ENCODE results near the gene NKAIN2.

Gene NKAIN2

GRCh38 chr6:123808556-123808955, 4.9 kb downstream of the NKAIN2 start:
- no peak for DNase-seq (ENCODE audit: low read depth, low spot score)

- DNase-seq (ENCODE audit: low read depth, low spot score), result no peak
These were observed 6.5 kb downstream of the NKAIN2 start for GRCh38 chr6:123810214-123810613.

GRCh38 chr6:123810948-123811347, 7.3 kb downstream of the NKAIN2 start:
- DNase-seq (ENCODE audit: low read depth, low spot score), result no peak

- DNase-seq (ENCODE audit: low read depth, low spot score), result no peak
These were observed 7.7 kb downstream of the NKAIN2 start for GRCh38 chr6:123811378-123811777.

GRCh38 chr6:123812621-123813020, 9.0 kb downstream of the NKAIN2 start:
- DNase-seq (ENCODE audit: low read depth, low spot score), result no peak

- DNase-seq (ENCODE audit: low read depth, low spot score), result no peak
These were observed 17.4 kb downstream of the NKAIN2 start for GRCh38 chr6:123821112-123821511.

- DNase-seq (ENCODE audit: low read depth, low spot score), result no peak
These were observed 25.8 kb downstream of the NKAIN2 start for GRCh38 chr6:123829302-123829953.

- no peak for DNase-seq (ENCODE audit: low read depth, low spot score)
These were observed 26.5 kb downstream of the NKAIN2 start for GRCh38 chr6:123830120-123830519.

GRCh38 chr6:123838505-123839234, 35.0 kb downstream of the NKAIN2 start:
- no peak for DNase-seq (ENCODE audit: low read depth, low spot score)

GRCh38 chr6:123841067-123841896, 37.6 kb downstream of the NKAIN2 start:
- DNase-seq (ENCODE audit: low read depth, low spot score), result no peak

- DNase-seq (ENCODE audit: low read depth, low spot score), result no peak
These were observed 40.3 kb downstream of the NKAIN2 start for GRCh38 chr6:123844011-123844410.

- no peak for DNase-seq (ENCODE audit: low read depth, low spot score)
These were observed 44.7 kb downstream of the NKAIN2 start for GRCh38 chr6:123848347-123848746.

- DNase-seq (ENCODE audit: low read depth, low spot score), result no peak
These were observed 45.7 kb downstream of the NKAIN2 start for GRCh38 chr6:123849406-123849805.

GRCh38 chr6:123850555-123850954, 46.9 kb downstream of the NKAIN2 start:
- DNase-seq (ENCODE audit: low read depth, low spot score), result no peak

GRCh38 chr6:123854201-123854600, 50.5 kb downstream of the NKAIN2 start:
- DNase-seq (ENCODE audit: low read depth, low spot score), result no peak

GRCh38 chr6:123855506-123855905, 51.8 kb downstream of the NKAIN2 start:
- no peak for DNase-seq (ENCODE audit: low read depth, low spot score)

- DNase-seq (ENCODE audit: low read depth, low spot score), result no peak
These were observed 55.6 kb downstream of the NKAIN2 start for GRCh38 chr6:123859291-123859690.

GRCh38 chr6:123869334-123869733, 65.7 kb downstream of the NKAIN2 start:
- no peak for DNase-seq (ENCODE audit: low read depth, low spot score)

GRCh38 chr6:123873974-123874373, 70.3 kb downstream of the NKAIN2 start:
- DNase-seq (ENCODE audit: low read depth, low spot score), result no peak

- DNase-seq (ENCODE audit: low read depth, low spot score), result no peak
These were observed 72.1 kb downstream of the NKAIN2 start for GRCh38 chr6:123875784-123876183.

- no peak for DNase-seq (ENCODE audit: low read depth, low spot score)
These were observed 76.1 kb downstream of the NKAIN2 start for GRCh38 chr6:123879749-123880148.

- no peak for DNase-seq (ENCODE audit: low read depth, low spot score)
These were observed 85.3 kb downstream of the NKAIN2 start for GRCh38 chr6:123888771-123889513.

Data from activated CD4-positive, CD25-positive, alpha-beta regulatory T cell treated with anti-CD3 and anti-CD28 coated beads, Interleukin-2, amount 50 U/mL, for 16 hours (primary cell).